HG03575 (cell line): ENCODE results near the gene AHNAK2.
"Not testable (repeated sequence)": the region's sequence is repeated elsewhere in the genome, so short reads cannot be mapped to it uniquely, and the experiment has no call there.

Experiments
- ATAC-seq: cut with Tn5 transposase; IDR thresholded peaks from one replicate; pipeline ENCODE4 v1.9.1; 2021; ENCODE audit not compliant: unreplicated experiment, insufficient number of reproducible peaks, low FRiP score; ENCODE audit errors: extremely low read depth

AHNAK2 gene

DNA sequence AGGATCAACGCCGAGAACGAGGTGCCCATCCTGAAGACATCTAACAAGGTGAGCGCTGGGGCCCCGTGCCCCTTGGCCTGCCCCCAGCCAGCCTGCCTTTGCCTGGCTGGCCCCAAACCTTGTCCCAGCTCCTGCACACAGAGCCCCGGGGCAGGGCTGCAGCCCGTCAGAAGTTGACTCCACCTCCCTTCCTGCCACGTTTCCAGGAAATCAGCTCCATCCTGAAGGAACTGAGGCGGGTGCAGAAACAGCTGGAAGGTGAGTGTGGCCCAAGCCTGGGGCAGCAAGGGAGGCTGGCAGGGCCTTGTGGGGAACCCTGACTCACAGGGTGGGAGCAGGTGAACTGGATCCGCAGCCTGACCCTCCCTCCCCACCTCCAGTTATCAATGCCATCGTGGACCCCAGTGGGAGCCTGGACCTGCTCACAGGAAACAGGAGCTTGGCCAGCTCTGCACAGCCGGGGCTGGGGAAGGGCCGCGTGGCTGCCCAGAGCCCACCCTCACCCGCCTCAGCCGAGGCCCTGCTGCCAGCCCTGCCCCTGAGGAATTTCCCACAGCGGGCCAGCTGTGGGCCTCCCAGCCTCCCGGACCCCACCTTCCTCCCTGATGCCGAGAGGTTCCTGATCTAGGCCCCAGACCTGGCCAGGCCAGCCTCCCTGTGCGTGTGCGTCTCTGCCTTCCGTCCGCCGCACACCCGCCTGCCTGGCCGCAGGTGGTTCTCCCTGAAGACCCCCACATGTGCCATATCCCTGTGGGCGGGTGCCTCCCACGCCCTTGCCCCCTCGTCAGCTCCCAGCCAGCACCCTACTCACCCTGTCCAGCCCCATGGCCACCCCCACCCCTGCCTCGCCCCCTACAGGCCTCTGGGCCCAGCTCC lies 83.6 kb downstream of the AHNAK2 start:
- no peak for ATAC-seq

DNA sequence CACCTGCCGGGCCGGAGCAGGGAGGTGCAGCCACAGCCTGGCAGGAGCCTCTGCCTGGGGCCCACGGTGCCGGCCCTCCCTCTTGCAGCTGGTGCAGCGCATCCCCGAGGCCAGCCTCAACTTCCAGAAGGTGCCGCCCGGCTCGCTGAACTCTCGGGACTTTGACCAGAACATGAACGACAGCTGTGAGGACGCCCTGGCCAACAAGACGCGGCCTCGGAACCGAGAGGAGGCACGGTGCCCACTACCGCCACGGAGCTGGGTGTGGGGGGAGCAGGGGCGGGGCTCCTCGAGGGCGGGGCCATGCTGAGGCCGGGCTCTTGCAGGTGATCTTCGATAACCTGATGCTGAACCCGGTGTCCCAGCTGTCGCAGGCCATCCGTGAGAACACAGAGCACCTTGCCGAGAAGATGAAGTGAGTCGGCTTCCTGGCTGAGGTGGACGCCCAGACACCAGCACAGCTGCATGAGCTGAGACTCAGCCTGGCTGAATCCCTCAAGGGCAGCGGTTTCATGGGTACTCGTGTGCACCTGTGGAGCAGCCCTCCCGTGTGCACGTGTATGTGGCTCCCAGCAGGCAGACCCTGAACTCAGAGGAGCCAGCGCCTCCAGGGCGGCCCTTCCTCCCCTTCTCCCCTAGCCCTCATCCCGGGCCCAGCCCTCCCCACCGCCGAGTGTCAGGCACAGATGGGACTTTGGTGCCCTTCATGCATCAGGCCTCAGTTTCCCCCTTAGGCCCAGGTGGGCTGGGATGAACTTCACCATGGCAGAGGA lies 84.6 kb downstream of the AHNAK2 start:
- no peak for ATAC-seq

DNA sequence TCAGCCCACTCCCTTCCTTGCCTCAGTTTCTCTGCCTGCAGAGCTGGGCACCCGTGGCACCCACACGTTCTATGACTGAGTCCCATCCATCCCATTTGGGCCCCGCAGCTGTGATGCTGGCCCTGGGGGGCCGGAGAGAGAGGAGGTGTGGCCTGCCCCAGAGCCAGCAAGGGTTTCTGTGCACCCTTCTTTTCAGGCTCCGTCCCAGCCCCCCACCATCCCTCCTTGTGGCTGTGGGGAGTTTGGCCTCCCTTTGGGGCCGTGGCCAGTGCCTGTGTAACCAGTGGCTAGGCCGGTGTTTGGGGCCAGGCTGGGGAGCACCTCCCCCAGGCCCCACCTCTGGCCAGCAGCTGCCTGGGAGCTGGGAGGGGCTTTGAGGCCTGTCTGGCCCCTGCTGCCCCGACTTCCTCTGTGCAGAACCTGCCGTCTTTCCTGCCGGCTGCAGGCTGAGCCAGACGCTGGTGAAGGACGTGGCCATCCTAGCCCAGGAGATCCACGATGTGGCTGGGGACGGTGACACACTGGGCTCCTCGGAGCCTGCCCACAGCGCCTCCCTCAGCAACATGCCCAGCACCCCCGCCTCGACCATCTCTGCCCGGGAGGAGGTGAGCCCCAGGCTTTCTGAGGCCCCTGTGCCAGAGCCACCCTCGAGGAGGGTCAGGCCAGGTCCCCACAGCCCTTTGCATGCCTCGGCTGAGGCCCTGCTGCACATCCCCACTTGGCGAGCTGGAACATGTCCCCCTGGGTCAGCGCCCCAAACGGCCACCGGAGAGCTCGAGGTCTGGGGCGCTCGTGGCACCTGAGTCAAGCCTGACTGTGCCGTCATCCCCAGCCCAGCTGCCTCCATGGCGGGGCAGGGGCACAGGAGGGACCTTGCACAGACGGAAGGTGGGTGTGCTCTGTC lies 85.4 kb downstream of the AHNAK2 start:
- no peak for ATAC-seq

DNA sequence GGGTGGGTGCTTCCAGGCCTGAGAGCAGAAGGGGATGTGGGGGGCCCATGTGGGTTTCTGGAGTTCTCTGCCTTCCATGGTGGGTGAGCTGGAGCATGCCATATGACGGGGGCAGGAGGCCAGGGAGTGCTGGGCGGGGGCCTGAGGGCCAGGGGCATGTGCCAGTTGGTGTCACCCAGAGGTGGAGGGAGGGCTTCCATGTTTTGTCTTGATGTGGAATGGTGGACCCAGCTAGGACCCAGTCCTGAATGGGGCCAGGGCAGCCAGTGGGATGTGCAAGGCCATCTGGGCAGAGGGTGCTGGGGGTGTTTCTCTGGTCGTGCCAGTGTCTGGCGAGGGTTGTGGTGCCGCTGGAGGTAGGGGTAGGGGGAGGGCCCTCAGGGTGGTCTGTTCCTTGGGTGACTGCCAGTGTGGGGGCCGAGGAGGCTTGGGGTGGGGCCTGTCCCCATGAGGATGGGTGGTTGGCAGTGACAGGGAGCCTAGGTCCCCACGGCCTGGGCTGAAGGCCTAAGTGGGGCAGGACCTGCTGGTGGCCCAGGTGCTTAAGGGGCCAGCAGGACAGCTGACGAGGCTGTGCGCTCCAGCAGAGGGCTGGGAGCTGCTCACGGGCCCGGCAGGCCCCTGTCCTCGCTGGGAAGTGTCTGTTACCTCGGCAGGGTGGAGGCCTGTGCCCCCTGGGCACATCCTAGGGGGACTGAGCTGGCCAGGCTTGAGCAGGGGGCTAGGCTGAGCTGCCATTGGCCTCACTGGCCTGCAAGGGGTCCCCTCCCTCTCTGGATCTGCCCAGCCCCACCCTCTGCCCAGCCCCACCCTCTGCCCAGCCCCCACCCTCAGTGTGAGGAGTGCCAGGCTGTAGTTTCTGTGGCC lies 86.3 kb downstream of the AHNAK2 start:
- no peak for ATAC-seq

DNA sequence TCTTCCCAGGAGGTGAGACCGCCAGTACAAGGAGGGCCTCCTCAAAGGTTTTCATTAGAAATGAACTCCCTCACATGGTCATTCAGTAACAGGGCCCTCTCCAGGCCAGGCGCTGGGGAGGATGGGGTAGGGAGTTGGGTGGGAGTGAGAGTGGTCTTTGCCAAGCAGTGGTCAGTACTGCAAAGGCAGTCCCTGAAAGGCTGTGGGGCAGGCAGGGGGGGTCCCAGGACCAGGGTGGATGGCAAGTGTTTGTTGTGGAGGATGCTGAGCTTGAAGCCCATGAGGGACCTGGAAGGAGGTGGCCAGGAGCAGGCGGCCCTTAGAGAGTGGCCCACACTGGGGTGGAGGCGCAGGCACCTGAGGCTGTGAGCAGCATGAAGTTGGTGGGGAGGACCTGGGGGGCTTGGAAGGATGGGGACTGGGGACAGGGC lies 87.0 kb downstream of the AHNAK2 start:
- ATAC-seq, result no peak

DNA sequence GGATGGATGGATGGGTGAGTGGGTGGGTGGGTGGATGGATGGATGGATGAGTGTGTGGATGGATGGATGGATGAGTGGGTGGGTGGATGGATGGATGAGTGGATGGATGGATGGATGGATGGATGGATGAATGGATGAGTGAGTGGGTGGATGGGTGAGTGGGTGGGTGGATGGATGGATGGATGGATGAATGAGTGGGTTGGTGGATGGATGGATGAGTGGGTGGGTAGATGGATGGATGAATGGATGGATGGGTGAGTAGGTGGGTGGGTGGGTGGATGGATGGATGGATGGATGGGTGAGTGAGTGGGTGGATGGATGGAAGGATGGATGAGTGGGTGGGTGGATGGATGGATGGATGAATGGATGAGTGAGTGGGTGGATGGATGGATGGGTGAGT lies 87.9 kb downstream of the AHNAK2 start:
- ATAC-seq, result not testable (repeated sequence)

DNA sequence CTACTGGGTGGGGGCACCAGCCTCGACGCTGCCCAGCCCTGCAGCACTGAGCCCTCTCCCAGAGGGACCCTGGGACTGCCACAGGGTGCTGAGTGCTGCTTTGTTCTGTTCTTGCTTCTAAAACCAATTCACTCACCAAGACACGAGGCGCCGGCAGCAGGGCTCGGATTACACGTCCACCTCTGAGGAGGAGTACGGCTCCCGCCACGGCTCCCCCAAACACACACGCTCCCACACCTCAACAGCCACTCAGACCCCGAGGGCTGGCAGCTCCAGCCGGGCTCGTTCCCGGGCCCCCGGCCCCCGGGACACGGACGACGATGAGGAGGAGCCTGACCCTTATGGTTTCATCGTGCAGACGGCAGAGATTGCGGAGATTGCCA lies 88.8 kb downstream of the AHNAK2 start:
- ATAC-seq, result no peak

DNA sequence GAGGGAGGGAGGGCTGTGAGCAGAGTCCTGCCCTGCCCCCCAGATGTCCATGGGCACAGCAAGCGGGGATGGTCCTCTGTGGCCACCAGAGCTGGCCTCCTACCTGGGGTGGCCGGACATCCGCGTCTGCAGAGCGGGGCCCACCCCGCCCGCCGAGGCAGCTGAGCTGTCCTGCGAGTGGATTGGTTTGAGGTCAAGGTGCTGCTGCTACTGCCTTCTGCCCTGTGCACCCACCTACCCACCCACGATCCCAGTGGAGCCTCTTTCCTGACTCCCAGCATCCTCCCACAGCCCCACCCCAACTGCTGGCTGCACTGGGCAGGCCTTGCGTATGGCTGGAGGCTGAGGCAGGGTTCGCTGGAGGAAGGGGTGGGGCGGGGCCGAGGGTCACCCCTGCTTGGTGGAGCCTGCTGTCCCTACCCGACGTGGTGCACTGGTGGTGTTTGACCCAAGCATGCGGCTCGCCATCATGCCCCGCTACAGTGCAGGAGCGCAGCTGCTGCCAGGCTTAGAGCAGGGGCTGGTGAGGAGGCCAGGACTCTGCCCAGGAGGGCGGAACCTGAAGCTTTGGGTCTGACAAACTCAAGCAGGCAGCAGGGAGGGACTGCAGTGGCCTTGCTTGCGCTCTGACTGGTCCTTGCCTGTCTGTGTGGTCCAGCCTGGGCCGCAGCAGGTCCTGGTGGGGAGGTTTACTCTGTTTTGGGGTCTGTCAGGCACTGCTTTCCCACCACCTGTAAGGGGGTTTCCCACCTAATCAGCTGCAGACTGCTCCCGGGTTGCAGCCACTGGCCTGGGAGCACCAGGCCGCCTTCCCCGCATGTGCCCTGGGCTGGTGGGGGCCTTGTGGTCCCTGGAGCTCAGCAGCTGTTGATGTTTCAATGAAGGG lies 89.4 kb downstream of the AHNAK2 start:
- no peak for ATAC-seq

DNA sequence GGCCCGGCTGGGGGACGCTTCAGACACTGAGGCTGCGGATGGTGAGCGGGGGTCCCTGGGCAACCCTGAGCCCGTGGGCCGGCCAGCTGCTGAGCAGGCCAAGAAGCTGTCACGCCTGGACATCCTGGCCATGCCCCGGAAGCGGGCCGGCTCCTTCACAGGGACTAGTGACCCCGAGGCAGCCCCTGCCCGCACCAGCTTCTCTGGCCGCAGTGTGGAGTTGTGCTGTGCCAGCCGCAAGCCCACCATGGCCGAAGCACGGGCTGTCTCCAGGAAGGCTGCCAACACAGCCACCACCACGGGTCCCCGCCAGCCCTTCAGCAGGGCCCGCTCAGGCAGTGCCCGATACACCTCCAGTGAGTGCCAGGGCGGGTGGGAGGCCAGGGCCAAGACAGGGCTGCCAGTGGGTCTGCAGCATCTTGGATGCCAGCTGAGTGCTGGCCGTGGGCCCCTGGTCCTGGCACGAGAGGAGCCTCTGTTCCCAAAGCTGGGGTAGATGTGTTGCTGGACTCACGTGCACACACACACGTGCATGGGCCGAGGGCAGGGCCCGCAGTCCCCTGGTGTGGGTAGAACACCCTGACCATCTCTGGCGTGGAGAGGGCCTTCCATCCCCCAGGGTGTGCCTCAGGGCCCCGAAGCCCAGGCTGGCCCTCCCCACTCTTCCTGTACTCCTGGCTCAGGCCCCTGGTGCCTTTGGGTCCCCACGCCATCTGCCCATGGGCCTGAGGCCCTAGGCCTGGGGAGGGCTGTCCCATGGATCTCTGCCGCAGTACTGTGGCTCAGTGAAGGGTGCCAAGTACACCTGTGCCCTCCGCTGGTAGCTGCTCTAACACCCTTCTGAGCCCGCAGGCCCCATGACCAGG lies 90.3 kb downstream of the AHNAK2 start:
- ATAC-seq, result no peak
